GM18907 (cell line): ENCODE data around the gene RHOB.
"Not testable (repeated sequence)": the region's sequence is repeated elsewhere in the genome, so short reads cannot be mapped to it uniquely, and the experiment has no call there.

Experiments
- ATAC-seq: cut with Tn5 transposase; IDR thresholded peaks from one replicate; pipeline ENCODE4 v1.9.1; 2021; ENCODE audit warnings: mild to moderate bottlenecking, moderate library complexity; ENCODE audit not compliant: unreplicated experiment

Gene RHOB

GRCh38 chr2:20422402-20423271 is 24.2 kb upstream of the RHOB start:
- no peak for ATAC-seq

DNA sequence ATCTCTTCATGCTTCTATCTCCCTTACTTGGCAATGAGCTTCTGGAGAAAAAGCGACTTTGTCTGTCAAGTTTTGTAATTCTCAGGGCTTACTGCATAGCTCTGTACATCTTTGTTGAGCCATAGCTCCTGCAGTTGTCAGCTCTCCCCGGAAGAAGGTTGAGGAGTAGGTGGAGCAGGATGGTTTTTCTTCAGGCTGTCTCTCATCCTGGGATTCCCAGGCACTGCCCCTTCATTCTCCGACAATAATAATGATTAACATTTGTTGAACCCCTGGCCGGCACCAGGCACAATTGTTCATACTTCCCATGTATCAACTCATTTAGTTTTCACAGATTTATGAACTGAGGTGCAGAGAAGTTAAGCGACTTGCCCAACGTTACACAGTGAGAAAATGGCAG is 23.5 kb upstream of the RHOB start:
- no peak for ATAC-seq

- ATAC-seq, result no peak
Measured at GRCh38 chr2:20423847-20424246, 23.0 kb upstream of the RHOB start.

GRCh38 chr2:20424300-20425290 is 22.3 kb upstream of the RHOB start:
- peak; percentile 82 for ATAC-seq

GRCh38 chr2:20425371-20425881 is 21.4 kb upstream of the RHOB start:
- ATAC-seq, result peak; percentile 52

DNA sequence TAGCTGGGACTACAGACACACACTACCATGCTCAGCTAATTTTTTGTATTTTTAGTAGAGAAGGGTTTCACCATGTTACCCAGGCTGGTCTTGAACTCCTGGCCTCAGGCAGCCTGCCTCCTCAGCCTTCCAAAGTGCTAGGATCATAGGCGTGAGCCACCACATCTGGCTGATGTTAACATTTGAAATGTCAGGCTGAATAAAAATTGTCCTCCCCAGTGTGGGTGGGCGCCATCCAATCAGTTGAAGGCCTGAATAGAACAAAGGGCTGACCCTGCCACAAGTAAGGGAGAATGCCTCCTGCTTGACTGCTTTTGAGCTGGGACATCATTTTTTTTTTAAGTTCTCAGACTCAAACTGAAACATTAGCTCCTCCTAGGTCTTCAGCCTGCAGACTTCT is 21.0 kb upstream of the RHOB start:
- ATAC-seq, result no peak

DNA sequence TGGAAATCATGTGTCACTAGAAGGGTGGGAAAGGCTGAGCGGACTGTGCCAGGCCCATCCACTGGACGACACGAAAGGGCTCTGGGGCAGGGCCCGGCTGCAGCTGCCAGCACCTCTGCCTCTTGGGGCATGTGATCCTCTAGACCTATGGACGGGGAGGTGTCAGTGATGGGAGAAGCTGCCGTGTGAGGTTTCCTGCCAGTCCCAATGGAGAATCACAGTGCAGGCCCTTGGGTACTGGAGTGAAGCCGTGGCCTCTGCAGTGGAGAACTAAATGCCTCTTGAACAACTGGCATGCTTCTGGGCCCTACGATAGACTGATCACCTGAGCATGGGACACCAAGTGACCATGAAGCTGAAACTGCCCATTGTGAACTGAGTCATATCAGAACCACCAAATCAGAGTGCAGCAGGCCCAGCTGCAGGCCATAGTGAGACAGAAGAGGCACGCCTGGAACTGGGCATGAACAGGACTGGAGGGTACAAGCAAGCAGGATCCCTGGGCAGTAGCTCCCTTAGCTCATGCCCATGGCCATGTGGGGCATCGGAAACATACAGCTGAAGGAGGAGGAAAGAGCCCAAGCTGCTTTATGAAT is 18.8 kb upstream of the RHOB start:
- ATAC-seq, result no peak

DNA sequence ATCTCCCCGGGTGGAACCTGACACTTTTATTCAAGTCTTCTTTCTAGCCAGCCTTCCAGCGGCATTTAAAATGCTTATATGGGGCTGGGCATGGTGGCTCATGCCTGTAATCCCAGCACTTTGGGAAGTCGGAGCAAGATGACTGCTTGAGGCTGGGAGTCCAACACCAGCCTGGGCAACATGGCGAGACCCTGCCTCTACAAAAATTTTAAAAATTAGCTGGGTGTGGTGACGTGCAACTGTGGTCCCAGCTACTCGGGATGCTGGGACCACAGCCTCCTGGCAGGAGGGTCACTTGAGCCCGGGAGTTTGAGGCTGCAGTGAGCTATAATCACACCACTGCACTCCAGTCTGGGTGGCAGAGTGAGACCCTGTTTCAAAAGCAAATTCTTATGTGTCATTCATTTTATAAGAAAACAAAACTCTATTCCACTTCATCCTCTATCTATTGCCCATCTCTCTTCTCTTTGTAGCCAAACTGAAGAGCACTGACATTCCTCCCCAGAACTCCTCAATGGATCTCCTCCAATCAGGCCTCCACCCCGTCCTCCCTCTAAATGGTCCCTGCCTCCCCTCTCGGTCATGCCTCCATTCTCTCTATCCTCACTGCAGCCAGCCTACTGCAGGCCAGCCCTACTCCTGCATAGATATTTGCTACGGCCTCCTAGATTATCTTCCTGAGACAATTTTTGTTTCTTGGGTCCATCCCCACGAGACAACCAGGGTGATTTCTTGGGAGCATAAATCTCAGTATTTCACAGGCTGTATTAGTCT is 18.0 kb upstream of the RHOB start:
- ATAC-seq, result no peak

DNA sequence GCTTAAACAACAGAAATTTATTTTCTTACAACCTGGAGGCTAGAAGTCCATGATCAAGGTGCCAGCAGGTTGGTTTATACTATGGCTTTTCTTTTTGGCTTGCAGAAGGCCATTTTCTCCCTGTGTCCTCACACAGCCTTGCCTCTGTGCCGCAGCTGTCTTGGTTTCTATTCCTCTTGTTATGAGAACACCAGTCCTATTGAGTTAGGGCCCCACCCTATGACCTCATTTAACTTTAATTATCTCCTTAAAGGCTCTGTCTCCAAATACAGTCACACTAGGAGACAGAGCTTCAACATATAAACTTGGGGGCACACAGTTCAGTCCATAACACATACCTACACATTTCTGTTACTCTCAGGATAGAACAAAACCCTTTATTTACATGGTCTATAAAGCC is 17.3 kb upstream of the RHOB start:
- peak; percentile 72 for ATAC-seq

GRCh38 chr2:20430035-20430434 is 16.8 kb upstream of the RHOB start:
- ATAC-seq, result no peak

DNA sequence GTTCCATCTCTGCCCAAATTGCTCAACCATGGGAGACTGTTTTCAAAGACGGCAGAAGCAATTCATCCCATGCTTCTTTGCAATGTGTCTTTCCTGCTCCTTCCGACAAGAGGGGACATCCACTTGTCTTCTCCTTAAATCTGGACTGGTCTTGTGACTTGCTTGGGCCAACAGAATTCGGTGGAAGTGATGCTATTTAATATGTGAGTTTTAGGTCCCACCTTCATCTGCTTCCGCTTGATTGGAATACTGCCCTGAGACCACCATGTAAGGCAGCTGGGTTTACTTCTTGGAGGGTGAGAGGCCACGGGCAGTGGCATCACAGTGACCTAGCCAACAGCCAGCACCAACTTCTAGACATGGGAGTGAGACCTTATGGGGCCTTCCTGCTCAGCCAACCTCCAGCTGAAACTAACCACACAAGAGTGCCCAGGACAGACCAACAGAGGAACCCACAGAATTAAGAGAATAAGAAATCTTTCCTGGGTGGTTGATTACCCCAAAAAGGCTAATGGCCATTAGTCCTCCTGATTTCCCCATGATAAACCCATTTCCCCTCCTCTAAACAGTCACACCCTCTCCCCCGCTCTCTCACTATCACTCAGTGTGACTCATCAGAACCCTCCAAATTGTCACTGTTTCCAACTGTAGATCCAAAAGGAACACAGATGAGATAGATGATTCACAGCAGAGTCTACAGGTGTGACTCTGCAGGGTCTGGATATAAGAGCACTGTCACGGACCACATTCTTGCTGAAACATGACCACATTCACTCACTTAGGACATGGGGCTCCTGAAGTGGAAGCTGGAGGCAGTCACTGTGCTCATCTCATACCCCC is 16.2 kb upstream of the RHOB start:
- ATAC-seq, result peak; percentile 37

- no peak for ATAC-seq
Measured at GRCh38 chr2:20431301-20431698, 15.6 kb upstream of the RHOB start.

GRCh38 chr2:20431772-20432171 is 15.1 kb upstream of the RHOB start:
- ATAC-seq, result no peak

- no peak for ATAC-seq
Measured at GRCh38 chr2:20432714-20433113, 14.2 kb upstream of the RHOB start.

GRCh38 chr2:20433249-20433648 is 13.6 kb upstream of the RHOB start:
- ATAC-seq, result no peak

GRCh38 chr2:20433946-20434553 is 12.8 kb upstream of the RHOB start:
- no peak for ATAC-seq

GRCh38 chr2:20434588-20435294 is 12.1 kb upstream of the RHOB start:
- ATAC-seq, result no peak

GRCh38 chr2:20435456-20435855 is 11.4 kb upstream of the RHOB start:
- ATAC-seq, result not testable (repeated sequence)
